BLaER1 (cell line): ENCODE results near the gene GNB1L.

Experiments
- H3K27ac ChIP-seq: shearing (Covaris generic); formaldehyde crosslinking; 2 replicates; pipeline ENCODE4 v1.8.1; 2022
- H3K27me3 ChIP-seq: shearing (Covaris generic); formaldehyde crosslinking; 2 replicates; pipeline ENCODE4 v1.8.1; 2022
- H3K36me3 ChIP-seq: shearing (Covaris generic); formaldehyde crosslinking; 2 replicates; pipeline ENCODE4 v1.8.1; 2022
- H3K4me1 ChIP-seq: shearing (Covaris generic); formaldehyde crosslinking; 2 replicates; pipeline ENCODE4 v1.8.1; 2022
- H3K4me2 ChIP-seq: shearing (Covaris generic); formaldehyde crosslinking; 2 replicates; pipeline ENCODE4 v1.8.1; 2022
- H3K4me3 ChIP-seq: shearing (Covaris generic); formaldehyde crosslinking; 2 replicates; pipeline ENCODE4 v1.8.1; 2022
- H3K9ac ChIP-seq: shearing (Covaris generic); formaldehyde crosslinking; 2 replicates; pipeline ENCODE4 v1.8.1; 2022
- H3K9me3 ChIP-seq: shearing (Covaris generic); formaldehyde crosslinking; 2 replicates; pipeline ENCODE4 v1.8.1; 2022
- H4K20me1 ChIP-seq: shearing (Covaris generic); formaldehyde crosslinking; 2 replicates; pipeline ENCODE4 v1.8.1; 2022
- Cebpa-rat ChIP-seq: shearing (Covaris generic); IDR thresholded peaks from 2 replicates; pipeline ENCODE4 v1.8.1; 2022

Gene GNB1L

DNA sequence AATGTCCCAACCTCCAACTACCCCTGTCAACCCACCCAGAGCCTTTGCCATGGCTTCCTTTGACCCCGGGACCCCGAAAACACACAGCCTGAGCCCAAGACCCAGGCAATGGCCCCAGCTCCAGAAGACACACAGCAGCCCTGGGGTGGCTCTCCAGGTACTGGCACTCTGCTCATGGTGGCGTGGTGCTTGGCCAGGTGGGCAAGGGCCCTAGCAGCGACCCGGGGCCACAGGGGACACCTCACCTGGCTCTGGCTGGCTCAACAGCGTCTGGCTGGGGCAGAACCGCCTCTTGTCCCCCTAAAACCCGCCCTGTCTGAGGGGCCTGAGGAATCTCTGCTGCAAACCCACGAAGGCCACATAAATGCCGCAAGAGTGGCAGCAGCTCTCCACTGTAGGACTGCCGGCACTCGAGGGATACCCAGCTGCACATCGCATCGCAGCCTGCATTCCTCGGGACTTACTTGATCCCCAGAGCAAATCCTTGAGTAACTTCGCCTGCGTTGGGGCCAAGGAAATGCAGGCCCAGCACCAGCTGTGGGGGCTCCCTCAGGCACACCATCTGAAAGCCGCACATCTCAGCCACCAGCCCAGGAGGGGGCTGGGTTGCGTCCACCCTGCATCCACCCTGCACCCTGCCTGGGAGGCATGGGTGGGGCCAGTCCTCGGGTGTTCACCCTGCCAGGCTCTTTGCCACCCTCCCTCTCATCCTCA is 23.1 kb upstream of the GNB1L start:
- Histone ChIP-seq H3K9ac (no peak overlapping the region), H3K36me3 (peaks cover 2% of the 10 kb centered on the region; the same call in 1 of the 2 replicates), H4K20me1 (no peaks in the 10 kb centered on the region), H3K9me3 (no peaks in the 10 kb centered on the region), H3K4me2 (no peak overlapping the region), H3K4me1 (peaks cover 66% of the 10 kb centered on the region), H3K4me3 (no peak overlapping the region), H3K27ac (0 out of 2 replicates have a peak overlapping the region, but pooled peaks have one; percentile 80), H3K27me3 (no peaks in the 10 kb centered on the region)
- no peak for TF ChIP-seq Cebpa-rat

DNA sequence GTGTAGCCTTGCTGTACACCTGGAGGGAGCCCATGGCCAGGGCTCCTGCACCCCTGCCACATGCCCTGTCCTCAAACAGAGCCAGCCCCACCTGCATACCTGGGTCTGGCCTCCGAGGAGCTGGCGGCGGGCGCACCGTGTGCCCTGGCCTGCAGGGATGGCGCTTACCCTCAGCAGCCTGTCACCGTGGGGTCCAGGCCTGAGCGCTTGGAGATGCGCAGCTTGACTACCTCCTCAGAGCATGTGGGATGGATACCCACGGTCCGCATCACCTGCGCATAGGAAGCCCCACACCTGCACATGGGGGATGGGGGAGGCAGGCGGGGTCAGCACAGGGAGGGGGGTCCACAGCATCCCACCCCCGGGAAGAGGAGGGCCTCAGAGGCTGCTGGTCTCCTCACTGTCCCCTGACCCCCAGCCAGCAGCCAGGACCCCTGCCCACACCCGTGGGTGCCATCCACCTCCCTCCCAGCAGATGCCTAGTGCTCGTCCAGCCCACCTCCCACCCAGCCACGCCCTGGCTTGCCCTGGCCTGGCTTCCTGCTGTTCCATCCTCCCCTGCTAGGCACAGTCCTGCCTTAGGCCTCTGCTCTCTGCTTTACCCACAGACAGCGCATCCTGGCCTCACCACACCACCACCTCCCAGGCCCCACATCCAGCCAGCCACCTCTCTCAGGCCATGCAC is 22.4 kb upstream of the GNB1L start:
- H3K27ac ChIP-seq: peak overlapping the region; percentile 80

DNA sequence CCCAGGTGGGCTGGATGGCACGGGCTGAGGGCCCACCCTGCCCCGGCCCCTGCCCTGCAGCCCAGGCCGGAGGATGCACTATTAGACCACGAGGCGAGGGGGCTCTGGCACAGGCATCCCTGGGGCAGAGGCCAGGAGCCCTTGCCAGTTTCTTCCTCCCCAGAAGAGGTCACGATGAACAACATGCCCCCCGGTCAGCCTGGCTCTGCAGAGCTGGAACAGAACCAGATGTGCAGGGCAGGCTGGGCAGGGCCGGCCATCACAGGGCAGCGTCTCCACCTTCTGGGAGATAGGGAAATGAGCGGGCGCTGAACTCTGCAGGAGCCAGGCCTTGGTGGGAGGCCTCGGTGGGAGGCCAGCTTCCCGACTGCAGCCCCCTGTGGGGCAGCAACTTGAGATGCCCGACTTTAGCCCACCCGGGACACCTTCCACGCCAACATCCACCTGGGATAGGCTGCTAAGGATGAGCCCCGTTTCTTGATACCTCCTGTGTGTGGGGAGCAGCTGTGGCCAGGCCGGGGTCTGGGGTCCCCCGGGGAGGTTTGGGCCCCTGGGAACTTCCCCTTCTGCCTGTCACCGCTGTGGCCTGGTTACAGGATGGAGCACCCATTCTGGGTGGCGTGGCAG is 21.8 kb upstream of the GNB1L start:
- no peaks in the 10 kb centered on the region for H3K9me3 ChIP-seq
- no peak for TF ChIP-seq Cebpa-rat
- peaks cover 60% of the 10 kb centered on the region for H3K4me1 ChIP-seq
- H3K9ac ChIP-seq: 0 out of 2 replicates have a peak overlapping the region, but pooled peaks have one; percentile 20
- peak overlapping the region; percentile 80 for H3K27ac ChIP-seq
- H3K4me2 ChIP-seq: peak overlapping the region; percentile 83
- H3K36me3 ChIP-seq: no peaks in the 10 kb centered on the region; the same call in 1 of the 2 replicates
- H3K4me3 ChIP-seq: no peak overlapping the region
- no peaks in the 10 kb centered on the region for H4K20me1 ChIP-seq
- no peaks in the 10 kb centered on the region for H3K27me3 ChIP-seq

More for the DNA sequence above, 22.4 kb upstream of the GNB1L start:
- Histone ChIP-seq H3K9me3 (no peaks in the 10 kb centered on the region), H4K20me1 (no peaks in the 10 kb centered on the region), H3K4me1 (peaks cover 66% of the 10 kb centered on the region), H3K27me3 (no peaks in the 10 kb centered on the region), H3K4me3 (no peak overlapping the region), H3K4me2 (peak overlapping the region; percentile 83), H3K9ac (0 out of 2 replicates have a peak overlapping the region, but pooled peaks have one; percentile 20), H3K36me3 (no peaks in the 10 kb centered on the region; the same call in 1 of the 2 replicates)
- no peak for TF ChIP-seq Cebpa-rat

DNA sequence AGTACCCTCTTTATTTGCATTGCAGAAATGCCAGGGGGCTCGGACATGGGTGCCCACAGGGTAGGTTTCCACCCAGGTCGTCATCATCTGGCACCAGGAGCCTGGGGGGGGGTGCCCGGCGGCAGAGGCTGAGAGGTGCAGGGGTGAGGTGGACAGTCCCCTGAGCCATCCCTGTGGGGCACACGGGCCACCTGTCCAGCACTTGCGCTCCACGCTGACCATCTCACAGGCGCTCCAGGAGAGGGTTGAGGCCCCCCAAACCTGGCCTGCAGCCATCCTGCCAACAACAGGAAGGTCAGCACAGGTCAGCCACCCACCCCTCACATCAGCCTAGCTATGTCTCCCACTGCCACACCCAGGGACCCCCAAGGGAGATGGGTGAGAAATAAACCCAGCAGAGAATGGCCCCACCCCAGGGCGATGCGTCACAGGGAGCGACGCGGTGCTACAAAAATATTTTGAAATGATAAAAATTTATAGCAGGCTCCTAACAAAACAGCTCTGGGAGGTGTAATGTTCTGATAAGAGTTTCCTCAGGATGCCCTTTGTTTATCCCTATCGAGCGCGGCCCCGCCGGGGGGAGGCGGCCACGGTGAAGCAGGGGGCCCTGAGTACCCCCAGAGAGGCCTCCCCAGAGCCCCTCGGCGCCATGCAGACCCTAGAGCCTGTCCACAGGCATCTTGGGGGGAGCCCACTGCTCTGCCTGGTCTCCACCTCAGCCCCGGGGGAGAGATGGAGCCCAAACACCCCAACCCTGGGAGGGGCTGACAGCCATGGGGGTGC is 21.0 kb upstream of the GNB1L start:
- Histone ChIP-seq H3K4me1 (peaks cover 56% of the 10 kb centered on the region), H3K9ac (0 out of 2 replicates have a peak overlapping the region, but pooled peaks have one; percentile 36), H3K27me3 (no peaks in the 10 kb centered on the region), H4K20me1 (no peaks in the 10 kb centered on the region), H3K36me3 (no peaks in the 10 kb centered on the region; the same call in 1 of the 2 replicates), H3K4me3 (no peak overlapping the region), H3K4me2 (peak overlapping the region; percentile 83), H3K9me3 (no peaks in the 10 kb centered on the region), H3K27ac (peak overlapping the region; percentile 80)
- TF ChIP-seq Cebpa-rat: no peak

DNA sequence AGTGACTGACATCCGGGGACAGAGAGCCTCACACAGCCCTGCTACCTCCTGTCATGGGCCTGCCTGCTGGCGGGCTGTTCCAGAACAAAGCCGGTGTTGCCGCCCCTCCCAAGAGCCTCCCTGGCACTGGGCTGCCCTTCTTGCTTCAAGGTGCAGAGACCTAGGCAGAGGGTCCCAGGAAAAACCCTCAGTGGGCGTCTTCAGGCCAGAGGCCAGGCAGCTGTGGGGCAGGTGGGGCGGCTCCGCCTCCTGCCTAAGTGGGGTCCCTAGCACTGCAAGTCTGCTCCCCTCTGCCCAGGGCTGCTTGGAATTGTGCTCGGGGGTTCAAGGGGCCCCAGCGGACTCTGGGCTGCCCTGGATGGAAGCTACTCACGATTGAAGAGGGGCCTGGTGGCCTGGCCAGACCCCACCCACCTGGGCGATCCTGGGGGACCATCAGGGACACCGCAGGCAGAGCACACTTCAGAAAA is 20.4 kb upstream of the GNB1L start:
- peak overlapping the region; percentile 36; the same call in 1 of the 2 replicates for H3K9ac ChIP-seq
- H3K36me3 ChIP-seq: no peaks in the 10 kb centered on the region; the same call in 1 of the 2 replicates
- H3K4me2 ChIP-seq: peak overlapping the region; percentile 83
- TF ChIP-seq Cebpa-rat: no peak
- no peaks in the 10 kb centered on the region for H3K27me3 ChIP-seq
- H3K4me1 ChIP-seq: peaks cover 56% of the 10 kb centered on the region
- H4K20me1 ChIP-seq: no peaks in the 10 kb centered on the region
- H3K4me3 ChIP-seq: no peak overlapping the region
- H3K27ac ChIP-seq: peak overlapping the region; percentile 80
- no peaks in the 10 kb centered on the region for H3K9me3 ChIP-seq

DNA sequence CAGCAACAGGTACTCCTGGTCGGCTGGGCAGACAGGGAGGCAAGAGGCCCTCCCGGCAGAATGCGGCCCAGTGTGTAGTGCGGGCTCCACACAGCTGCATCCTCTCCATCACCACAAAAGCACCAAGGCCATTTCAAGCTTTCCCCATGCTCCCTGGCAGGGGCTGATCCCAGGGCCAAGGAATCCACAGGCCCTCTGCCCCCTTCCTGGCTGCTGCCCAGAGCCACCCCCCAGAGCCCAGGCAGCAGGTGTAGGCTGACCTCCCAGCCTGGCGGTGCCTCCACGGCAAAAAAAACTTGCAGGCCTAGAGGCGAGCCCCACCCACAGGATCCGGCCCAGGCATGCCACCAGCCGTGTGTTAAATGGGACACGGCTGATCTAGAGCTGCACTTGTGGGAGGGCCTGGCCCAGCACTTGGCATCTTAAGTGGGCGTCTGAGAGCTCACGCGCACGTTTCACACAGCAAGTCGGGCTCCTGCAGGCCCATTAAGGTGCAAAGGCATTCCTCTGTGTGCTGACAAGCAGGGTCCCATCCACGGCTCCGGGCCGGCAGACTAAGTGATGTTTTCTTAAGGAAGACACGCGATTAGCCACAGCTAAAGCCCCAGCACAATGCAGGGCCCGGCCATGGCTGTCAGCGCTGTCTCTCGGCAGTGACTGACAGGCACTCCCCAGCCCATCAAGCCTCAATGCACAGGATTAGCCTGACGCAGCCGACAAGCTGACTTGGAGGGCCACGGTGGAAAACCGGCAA is 19.8 kb upstream of the GNB1L start:
- Histone ChIP-seq H3K4me2 (peak overlapping the region; percentile 83), H3K36me3 (no peaks in the 10 kb centered on the region; the same call in 1 of the 2 replicates), H3K4me1 (peaks cover 56% of the 10 kb centered on the region), H3K9me3 (no peaks in the 10 kb centered on the region), H3K27ac (peak overlapping the region; percentile 80), H4K20me1 (no peaks in the 10 kb centered on the region), H3K27me3 (no peaks in the 10 kb centered on the region), H3K4me3 (no peak overlapping the region), H3K9ac (peak overlapping the region; percentile 38; the same call in 1 of the 2 replicates)
- TF ChIP-seq Cebpa-rat: no peak

DNA sequence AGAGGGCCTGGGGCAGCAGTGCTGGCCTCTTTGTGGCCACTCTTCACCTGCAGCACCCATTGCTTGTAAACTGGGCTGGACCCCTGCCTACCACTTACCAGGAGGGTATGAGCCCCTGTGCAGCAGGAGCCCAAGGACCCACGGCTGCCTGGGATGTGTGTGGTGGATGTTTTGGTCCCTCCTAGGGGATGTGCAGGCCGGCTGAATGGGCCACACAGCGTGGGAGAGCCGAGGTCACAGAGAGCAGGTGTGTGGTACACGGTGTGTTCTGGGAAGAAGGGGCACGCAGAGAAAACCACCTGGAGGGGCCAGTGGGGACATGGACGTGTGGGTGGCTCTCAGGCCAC is 19.3 kb upstream of the GNB1L start:
- peak overlapping the region; percentile 80 for H3K27ac ChIP-seq
- H3K9me3 ChIP-seq: no peaks in the 10 kb centered on the region
- H3K9ac ChIP-seq: peak overlapping the region; percentile 38; the same call in 1 of the 2 replicates
- H3K36me3 ChIP-seq: no peaks in the 10 kb centered on the region; the same call in 1 of the 2 replicates
- no peak for TF ChIP-seq Cebpa-rat
- H3K27me3 ChIP-seq: no peaks in the 10 kb centered on the region
- H4K20me1 ChIP-seq: no peaks in the 10 kb centered on the region
- H3K4me1 ChIP-seq: peaks cover 56% of the 10 kb centered on the region
- no peak overlapping the region for H3K4me3 ChIP-seq
- peak overlapping the region; percentile 83 for H3K4me2 ChIP-seq

DNA sequence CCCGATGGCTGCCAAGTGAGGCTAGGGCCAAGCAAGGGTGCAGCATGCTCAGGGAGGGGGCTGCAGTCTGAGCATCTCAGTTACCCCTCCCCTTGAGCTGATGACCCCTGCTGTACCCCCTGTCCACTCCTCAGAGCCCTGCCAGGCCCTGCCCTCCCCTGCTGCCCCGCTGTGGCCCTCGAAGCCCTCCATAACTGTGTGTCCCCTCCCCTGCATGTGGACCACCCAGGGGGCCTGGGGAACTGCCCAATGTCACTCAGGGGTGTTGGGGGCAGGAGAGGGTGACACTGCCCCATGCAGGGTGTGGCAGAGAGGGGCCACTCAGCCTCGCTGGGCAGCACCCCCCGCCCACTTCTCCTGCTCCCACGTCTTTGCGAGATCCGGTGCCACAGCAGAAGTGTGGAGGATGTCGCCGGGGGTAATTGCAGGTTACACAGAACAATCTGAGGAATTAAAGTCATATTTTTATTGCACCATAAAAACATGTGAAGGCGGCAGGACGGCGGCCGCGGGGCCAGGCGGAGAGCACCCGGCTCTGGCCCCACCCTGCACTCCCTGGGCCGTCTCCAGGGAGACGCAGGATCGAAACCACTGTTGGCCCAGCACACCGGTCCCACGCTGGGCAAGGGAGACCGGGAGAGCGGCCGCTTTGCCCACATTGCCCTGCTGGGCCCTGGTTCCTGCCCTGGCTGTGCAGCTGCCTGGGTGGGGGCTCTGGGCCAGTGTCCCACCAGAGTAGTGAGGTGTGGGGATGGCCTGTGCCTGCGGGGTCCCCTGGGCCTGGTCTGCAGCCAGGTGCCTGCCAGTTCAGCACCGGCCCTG is 18.7 kb upstream of the GNB1L start:
- no peaks in the 10 kb centered on the region for H3K27me3 ChIP-seq
- H3K4me2 ChIP-seq: peak overlapping the region; percentile 83
- no peak overlapping the region for H3K4me3 ChIP-seq
- TF ChIP-seq Cebpa-rat: no peak
- H3K4me1 ChIP-seq: peaks cover 56% of the 10 kb centered on the region
- peak overlapping the region; percentile 38; the same call in 1 of the 2 replicates for H3K9ac ChIP-seq
- no peaks in the 10 kb centered on the region; the same call in 1 of the 2 replicates for H3K36me3 ChIP-seq
- no peaks in the 10 kb centered on the region for H4K20me1 ChIP-seq
- peak overlapping the region; percentile 80 for H3K27ac ChIP-seq
- H3K9me3 ChIP-seq: no peaks in the 10 kb centered on the region
